Neural progenitor cell (in vitro differentiated cells): ENCODE data around the gene C19orf25. TPM values are rescaled to one million over a fixed set of nuclear protein-coding genes. Genes with fewer than 3 reads are reported as not detected.
A peak's percentile ranks its signal among the peaks of the same experiment; 100 is the strongest.

Experiments
- DNase-seq: peaks from one replicate; pipeline ENCODE4 v3.0.0-alpha.2; 2016; ENCODE audit warnings: low spot score
- H2AFZ ChIP-seq: fragments of 200-600 bp; sonication (generic); replicated peaks from 2 replicates; pipeline ENCODE4 v1.6.1; 2016; ENCODE audit warnings: antibody characterized with exemption
- H3F3A ChIP-seq: fragments of 200-600 bp; sonication (generic); 2 replicates; pipeline ENCODE4 v1.6.1; 2016; ENCODE audit warnings: antibody characterized with exemption, low read depth
- H3K27ac ChIP-seq: fragments of 200-600 bp; sonication (generic); 2 replicates; pipeline ENCODE4 v1.5.1; 2016; ENCODE audit warnings: mild to moderate bottlenecking
- H3K27me3 ChIP-seq: fragments of 200-600 bp; sonication (generic); 2 replicates; pipeline ENCODE4 v1.6.1; 2016; ENCODE audit warnings: mild to moderate bottlenecking, moderate library complexity
- H3K36me3 ChIP-seq: fragments of 200-600 bp; sonication (generic); 2 replicates; pipeline ENCODE4 v1.5.1; 2016
- H3K4me1 ChIP-seq: fragments of 200-600 bp; sonication (generic); 2 replicates; pipeline ENCODE4 v1.6.1; 2016; ENCODE audit warnings: mixed run types
- H3K4me2 ChIP-seq: fragments of 200-600 bp; sonication (generic); 2 replicates; pipeline ENCODE4 v1.6.1; 2016
- H3K4me3 ChIP-seq: fragments of 200-600 bp; sonication (generic); 2 replicates; pipeline ENCODE4 v1.5.1; 2016
- H3K79me2 ChIP-seq: fragments of 200-600 bp; sonication (generic); 2 replicates; pipeline ENCODE4 v1.6.1; 2016; ENCODE audit warnings: low read depth
- H3K9ac ChIP-seq: fragments of 200-600 bp; sonication (generic); 2 replicates; pipeline ENCODE4 v1.6.1; 2016
- H3K9me3 ChIP-seq: fragments of 200-600 bp; sonication (generic); 2 replicates; pipeline ENCODE4 v1.5.1; 2016; ENCODE audit warnings: low read depth
- H4K20me1 ChIP-seq: fragments of 200-600 bp; sonication (generic); 2 replicates; pipeline ENCODE4 v1.6.1; 2016; ENCODE audit warnings: low read depth
- H3K27ac Mint-ChIP-seq: 3 replicates; pipeline ENCODE4 v1.8.0; 2021; ENCODE audit warnings: mixed read lengths
- H3K27me3 Mint-ChIP-seq: 2 replicates; pipeline ENCODE4 v1.8.0; 2022; ENCODE audit warnings: low read depth, mild to moderate bottlenecking, inconsistent platforms, moderate library complexity, mixed read lengths; ENCODE audit not compliant: insufficient read depth
- H3K36me3 Mint-ChIP-seq: 3 replicates; pipeline ENCODE4 v1.8.0; 2021; ENCODE audit warnings: mixed read lengths
- H3K4me1 Mint-ChIP-seq: 3 replicates; pipeline ENCODE4 v1.8.0; 2021; ENCODE audit warnings: mixed read lengths
- H3K4me3 Mint-ChIP-seq: 3 replicates; pipeline ENCODE4 v1.8.0; 2021; ENCODE audit warnings: mild to moderate bottlenecking, moderate library complexity, mixed read lengths
- H3K9me3 Mint-ChIP-seq: 3 replicates; pipeline ENCODE4 v1.8.0; 2020; ENCODE audit warnings: mixed read lengths
- CTCF ChIP-seq: fragments of 200-600 bp; sonication (generic); IDR thresholded peaks from 2 replicates; pipeline ENCODE4 v1.5.1; 2017; ENCODE audit warnings: antibody characterized with exemption, mild to moderate bottlenecking
- EZH2 ChIP-seq: fragments of 200-600 bp; sonication (generic); IDR thresholded peaks from 2 replicates; pipeline ENCODE4 v1.6.1; 2017; ENCODE audit warnings: antibody characterized with exemption, mild to moderate bottlenecking, moderate library complexity
- EZH2phosphoT487 ChIP-seq: fragments of 200-600 bp; sonication (generic); IDR thresholded peaks from 2 replicates; pipeline ENCODE4 v1.6.1; 2017; ENCODE audit warnings: antibody characterized with exemption
- total RNA-seq: library from RNA; depleted of rRNA; stranded (reverse); fragments of >200 nt; gene quantifications from 2 replicates; pipeline ENCODE4 v1.2.3, GENCODE V29; 2015; ENCODE audit warnings: low replicate concordance

Gene C19orf25
- total RNA-seq, 1 donor from 2014 or later = 14.4 TPM

DNA sequence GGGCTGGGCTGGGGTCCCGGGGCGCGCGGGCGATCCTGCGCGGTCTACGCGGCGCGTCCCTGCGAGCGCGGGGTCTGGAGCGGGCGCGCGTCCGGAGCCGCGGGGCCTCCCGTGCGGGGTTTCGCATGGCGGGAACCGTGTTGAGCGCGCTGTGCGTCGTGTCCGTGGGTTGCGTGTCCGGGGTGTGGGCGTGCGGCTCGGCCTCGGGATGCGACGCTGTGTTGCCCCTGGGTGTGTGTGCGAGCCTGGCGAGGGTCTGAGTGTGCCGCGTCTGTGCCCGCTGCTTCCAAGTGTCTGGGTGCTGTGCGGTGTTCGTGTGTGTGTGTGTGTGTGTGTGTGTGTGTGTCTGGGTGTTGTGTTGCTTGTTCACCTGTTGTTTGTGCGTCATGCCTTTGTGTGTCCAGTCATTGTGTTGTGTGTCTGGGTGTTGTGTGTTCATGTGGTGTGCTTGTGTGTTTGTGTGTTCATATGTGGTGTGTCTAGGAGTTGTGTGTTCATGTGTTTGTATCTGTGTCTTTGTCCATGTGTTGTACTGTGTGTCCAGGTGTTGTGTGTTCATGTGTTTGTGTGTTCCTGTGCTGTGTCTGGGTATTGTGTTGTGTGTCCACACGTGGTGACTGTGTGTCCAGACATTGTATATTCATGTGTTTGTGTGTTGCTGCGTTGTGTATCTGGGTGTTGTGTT lies 45.4 kb upstream of the C19orf25 start:
- Histone ChIP-seq H4K20me1 (peaks cover 13% of the 10 kb centered on the region), H3K4me3 (peak overlapping the region; percentile 48), H3K27ac (no peak overlapping the region), H3K4me1 (no peaks in the 10 kb centered on the region), H3K9me3 (no peaks in the 10 kb centered on the region), H3F3A (peaks cover 21% of the 10 kb centered on the region), H3K4me2 (peak overlapping the region; percentile 78), H3K9ac (no peak overlapping the region), H3K27me3 (peaks cover 82% of the 10 kb centered on the region), H2AFZ (no peak overlapping the region), H3K36me3 (no peaks in the 10 kb centered on the region), H3K79me2 (no peaks in the 10 kb centered on the region)
- peaks cover 6% of the 10 kb centered on the region for H3K9me3 Mint-ChIP-seq
- peak overlapping the region; percentile 80 for H3K4me3 Mint-ChIP-seq
- H3K4me1 Mint-ChIP-seq = peaks cover 9% of the 10 kb centered on the region
- DNase-seq = no peak
- H3K36me3 Mint-ChIP-seq = peaks cover 5% of the 10 kb centered on the region
- peaks cover 29% of the 10 kb centered on the region for H3K27me3 Mint-ChIP-seq
- H3K27ac Mint-ChIP-seq = no peak overlapping the region
- TF ChIP-seq CTCF (no peak), EZH2 (peak; percentile 81), EZH2phosphoT487 (peak; percentile 52)

DNA sequence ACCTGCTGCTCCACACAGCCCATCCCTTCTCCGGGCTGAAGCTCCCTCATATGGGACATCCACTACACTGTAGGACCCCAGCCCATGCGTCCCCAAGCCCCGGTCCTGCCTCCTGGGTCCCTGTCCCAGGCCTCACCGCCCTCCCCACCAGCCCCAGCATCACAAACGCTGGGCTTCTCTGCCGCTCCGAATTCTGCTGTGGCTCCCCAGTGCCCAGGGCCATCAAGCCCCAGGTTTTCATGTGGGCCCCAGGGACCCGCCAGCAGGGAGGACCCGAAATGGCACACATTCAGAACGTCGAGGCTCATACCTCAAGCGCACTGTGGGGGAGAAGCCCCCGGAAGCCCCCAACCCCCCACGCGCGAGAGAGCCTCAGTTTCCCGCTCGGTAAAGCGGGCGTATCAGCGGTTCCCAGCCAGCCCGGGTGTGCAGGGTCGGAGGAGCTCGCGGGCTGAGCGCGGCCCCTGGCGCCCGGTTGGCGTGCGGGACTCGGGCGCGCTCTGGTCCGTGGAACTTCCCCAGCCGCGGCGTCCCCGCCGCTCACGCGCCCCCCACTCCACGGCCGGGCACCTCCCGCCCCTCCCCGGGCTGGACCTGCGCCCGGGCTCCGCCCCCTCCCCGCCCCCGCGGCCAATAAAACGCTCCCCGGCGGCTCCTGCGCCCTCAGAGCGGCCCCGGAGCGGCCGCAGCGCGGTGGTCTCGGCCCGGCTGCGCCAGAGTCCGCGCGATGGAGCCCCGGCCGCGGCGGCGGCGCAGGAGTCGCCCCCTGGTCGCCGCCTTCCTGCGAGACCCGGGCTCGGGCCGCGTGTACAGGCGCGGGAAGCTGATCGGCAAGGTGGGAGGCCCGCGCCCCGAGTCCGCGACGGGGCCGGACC lies 44.6 kb upstream of the C19orf25 start, which contains the start of gene PLK5:
PLK5 (plus strand) TSS at position 666 of the 875 bp plus-strand sequence. CDS start 2,920 bp downstream, outside the sequence.
- Histone ChIP-seq H3K27ac (no peak within 1 kb of the TSS), H2AFZ (no peak within 1 kb of the TSS), H3K9ac (no peak within 1 kb of the TSS), H3K36me3 (no peaks in the 10 kb centered on the region), H3K4me1 (no peaks in the 10 kb centered on the region), H3K27me3 (peaks cover 86% of the 10 kb centered on the region), H3K9me3 (no peaks in the 10 kb centered on the region), H4K20me1 (peaks cover 13% of the 10 kb centered on the region), H3F3A (peaks cover 21% of the 10 kb centered on the region), H3K4me3 (peak within 1 kb of the TSS; percentile 48), H3K4me2 (peak within 1 kb of the TSS; percentile 78), H3K79me2 (no peaks in the 10 kb centered on the region)
- H3K4me1 Mint-ChIP-seq = peaks cover 9% of the 10 kb centered on the region
- H3K27me3 Mint-ChIP-seq = peaks cover 29% of the 10 kb centered on the region
- peaks cover 6% of the 10 kb centered on the region for H3K9me3 Mint-ChIP-seq
- peak; percentile 79 for DNase-seq
- no peak within 1 kb of the TSS for H3K27ac Mint-ChIP-seq
- peaks cover 5% of the 10 kb centered on the region for H3K36me3 Mint-ChIP-seq
- peak within 1 kb of the TSS; percentile 80 for H3K4me3 Mint-ChIP-seq
- TF ChIP-seq EZH2 (no peak), EZH2phosphoT487 (no peak), CTCF (peak; percentile 6)

DNA sequence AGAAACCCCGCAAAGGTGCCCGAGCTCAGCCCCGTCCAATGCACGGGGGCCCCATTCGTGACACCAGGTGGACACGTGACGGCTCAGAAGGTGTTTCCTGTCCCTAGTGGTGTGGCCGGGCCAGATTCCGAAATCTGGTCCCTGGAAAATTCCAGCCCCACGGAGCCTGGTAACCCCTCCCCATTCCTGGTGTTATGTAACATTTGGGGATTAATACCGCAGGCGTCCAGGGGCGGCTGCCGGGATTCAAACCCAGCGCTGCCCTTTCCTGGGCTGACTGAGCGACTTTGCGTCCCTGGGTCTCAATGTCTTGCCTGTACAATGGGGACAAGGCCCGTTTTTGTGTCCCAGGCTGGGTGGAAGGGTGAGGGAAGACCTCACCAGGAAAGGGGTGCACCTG lies 43.8 kb upstream of the C19orf25 start:
- no peak overlapping the region for H2AFZ ChIP-seq
- H3K4me3 Mint-ChIP-seq = no peak overlapping the region
- no peak for DNase-seq
- peaks cover 9% of the 10 kb centered on the region for H3K4me1 Mint-ChIP-seq
- peaks cover 5% of the 10 kb centered on the region for H3K36me3 Mint-ChIP-seq
- H3K79me2 ChIP-seq = no peaks in the 10 kb centered on the region
- no peaks in the 10 kb centered on the region for H3K36me3 ChIP-seq
- no peak overlapping the region for H3K4me2 ChIP-seq
- H3K4me3 ChIP-seq = no peak overlapping the region
- H3K9me3 ChIP-seq = no peaks in the 10 kb centered on the region
- H3K27me3 Mint-ChIP-seq = peaks cover 34% of the 10 kb centered on the region
- H3K4me1 ChIP-seq = no peaks in the 10 kb centered on the region
- no peak overlapping the region for H3K9ac ChIP-seq
- H3F3A ChIP-seq = peaks cover 21% of the 10 kb centered on the region
- no peak for TF ChIP-seq EZH2phosphoT487
- no peak for TF ChIP-seq CTCF
- TF ChIP-seq EZH2 = no peak
- peaks cover 94% of the 10 kb centered on the region for H3K27me3 ChIP-seq
- H3K27ac Mint-ChIP-seq = no peak overlapping the region
- peaks cover 13% of the 10 kb centered on the region for H4K20me1 ChIP-seq
- H3K9me3 Mint-ChIP-seq = peaks cover 6% of the 10 kb centered on the region
- no peak overlapping the region for H3K27ac ChIP-seq
